NB4 (cell line): ENCODE measurements around the gene AFAP1.

Source experiments
- MYC ChIP-seq: IDR thresholded peaks from 2 replicates; pipeline ENCODE4 v1.6.1; 2011; ENCODE audit warnings: low read depth, low read length
- POLR2A ChIP-seq: IDR thresholded peaks from 2 replicates; pipeline ENCODE4 v1.6.1; 2011; ENCODE audit warnings: mild to moderate bottlenecking; ENCODE audit not compliant: insufficient read length; ENCODE audit errors: extremely low read depth
- TF ChIP-seq, protein P1 (sequence below): IDR thresholded peaks from one replicate; pipeline ENCODE4 v1.5.1; 2012; ENCODE audit warnings: low read depth, low read length

DNA sequence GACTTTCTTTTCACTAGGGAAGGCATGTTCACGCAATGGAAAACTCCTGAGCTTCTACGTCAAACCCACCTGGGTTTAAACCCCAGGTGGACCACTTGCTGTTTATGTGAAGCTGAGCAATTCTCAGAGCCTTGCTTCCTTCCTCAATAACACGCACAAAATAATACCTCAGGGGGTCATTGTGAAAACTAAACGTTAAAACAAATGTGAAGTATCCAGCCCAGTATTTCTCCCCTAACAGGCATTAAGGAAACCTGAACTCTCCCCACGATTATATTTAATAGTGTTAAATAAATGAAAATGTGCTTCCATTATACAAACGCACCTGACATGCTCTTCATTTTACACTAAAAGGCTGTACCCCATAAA lies 117.5 kb downstream of the AFAP1 start:
- TF ChIP-seq, protein P1, sequence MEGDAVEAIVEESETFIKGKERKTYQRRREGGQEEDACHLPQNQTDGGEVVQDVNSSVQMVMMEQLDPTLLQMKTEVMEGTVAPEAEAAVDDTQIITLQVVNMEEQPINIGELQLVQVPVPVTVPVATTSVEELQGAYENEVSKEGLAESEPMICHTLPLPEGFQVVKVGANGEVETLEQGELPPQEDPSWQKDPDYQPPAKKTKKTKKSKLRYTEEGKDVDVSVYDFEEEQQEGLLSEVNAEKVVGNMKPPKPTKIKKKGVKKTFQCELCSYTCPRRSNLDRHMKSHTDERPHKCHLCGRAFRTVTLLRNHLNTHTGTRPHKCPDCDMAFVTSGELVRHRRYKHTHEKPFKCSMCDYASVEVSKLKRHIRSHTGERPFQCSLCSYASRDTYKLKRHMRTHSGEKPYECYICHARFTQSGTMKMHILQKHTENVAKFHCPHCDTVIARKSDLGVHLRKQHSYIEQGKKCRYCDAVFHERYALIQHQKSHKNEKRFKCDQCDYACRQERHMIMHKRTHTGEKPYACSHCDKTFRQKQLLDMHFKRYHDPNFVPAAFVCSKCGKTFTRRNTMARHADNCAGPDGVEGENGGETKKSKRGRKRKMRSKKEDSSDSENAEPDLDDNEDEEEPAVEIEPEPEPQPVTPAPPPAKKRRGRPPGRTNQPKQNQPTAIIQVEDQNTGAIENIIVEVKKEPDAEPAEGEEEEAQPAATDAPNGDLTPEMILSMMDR: no peak
- TF ChIP-seq POLR2A (no peak), MYC (no peak)
